GM04503 (cell line): ENCODE data around the gene ERC1.
"Not testable (repeated sequence)": the region's sequence is repeated elsewhere in the genome, so short reads cannot be mapped to it uniquely, and the experiment has no call there.

Source experiments
- DNase-seq: peaks from one replicate; pipeline ENCODE4 v3.0.0-alpha.2; 2012; ENCODE audit warnings: low read depth

ERC1 gene

DNA sequence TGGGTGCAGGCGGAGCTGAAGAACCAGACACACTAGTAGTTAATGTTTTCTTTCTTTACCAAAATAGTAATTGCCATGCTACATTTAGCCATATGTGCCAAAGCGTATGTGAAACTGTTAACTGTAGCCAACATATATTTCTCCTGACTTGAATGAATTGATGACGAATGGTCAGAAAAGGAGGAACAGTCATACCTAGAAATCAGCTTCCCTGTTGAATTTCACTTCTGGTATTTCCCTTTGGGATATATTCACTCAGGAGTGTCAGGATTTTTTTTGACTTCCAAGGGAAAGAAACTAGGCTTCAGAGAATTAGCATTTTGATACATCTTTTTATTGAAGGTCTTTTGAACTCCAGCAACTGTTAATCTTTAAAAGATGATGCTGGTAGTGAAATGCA lies 87.0 kb downstream of the ERC1 start:
- DNase-seq = no peak

DNA sequence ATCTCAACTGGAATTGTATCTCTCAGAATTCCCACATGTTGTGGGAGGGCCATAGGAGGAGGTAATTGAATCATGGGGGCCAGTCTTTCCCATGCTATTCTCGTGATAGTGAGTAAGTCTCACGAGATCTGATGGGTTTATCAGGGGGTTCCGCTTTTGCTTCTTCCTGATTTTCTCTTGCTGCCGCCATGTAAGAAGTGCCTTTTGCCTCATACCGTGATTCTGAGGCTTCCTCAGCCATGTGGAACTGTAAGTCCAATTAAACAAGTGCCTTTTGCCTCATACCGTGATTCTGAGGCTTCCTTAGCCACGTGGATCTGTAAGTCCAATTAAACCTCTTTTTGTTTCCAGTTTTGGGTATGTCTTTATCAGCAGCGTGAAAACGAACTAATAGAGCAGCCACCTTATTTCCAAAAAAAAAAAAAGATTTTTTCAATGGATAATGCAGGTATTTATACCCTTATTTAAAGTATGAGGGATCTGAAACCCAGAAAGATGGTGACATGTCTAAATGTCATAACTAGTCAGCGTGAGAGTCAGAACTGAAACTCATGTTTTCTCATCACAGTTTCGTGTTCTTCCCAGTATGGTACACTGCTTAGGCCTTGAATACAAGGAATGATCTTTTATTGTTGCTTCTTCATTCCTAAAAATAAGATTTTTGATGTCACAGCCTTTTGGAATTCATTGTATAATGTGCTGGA lies 89.6 kb downstream of the ERC1 start:
- DNase-seq = no peak

- no peak for DNase-seq
These were observed 92.3 kb downstream of the ERC1 start for GRCh38 chr12:1083151-1083888.

- DNase-seq = peak; percentile 47
These were observed 92.9 kb downstream of the ERC1 start for GRCh38 chr12:1083889-1084262.

DNA sequence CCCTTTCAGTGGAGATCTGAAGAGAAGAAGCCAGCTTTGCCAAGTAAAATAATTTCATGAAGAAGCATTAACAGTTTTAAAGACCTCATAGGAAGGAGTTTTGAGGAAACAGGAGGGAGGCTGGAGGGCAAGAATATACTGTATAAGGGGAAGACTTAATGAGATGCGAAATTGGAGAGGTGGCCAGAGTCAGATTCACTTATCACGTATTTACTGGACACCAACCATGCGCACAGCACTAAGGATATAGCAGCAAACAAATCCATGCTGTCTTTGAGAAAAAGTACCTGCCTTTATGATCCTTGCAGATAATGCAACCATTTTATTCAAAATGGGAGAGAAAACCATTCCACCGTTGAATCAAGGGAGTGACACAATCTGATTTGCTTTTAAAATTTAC lies 100.3 kb downstream of the ERC1 start:
- DNase-seq = no peak

GRCh38 chr12:1093166-1093751 lies 102.2 kb downstream of the ERC1 start:
- no peak for DNase-seq

- no peak for DNase-seq
These were observed 103.7 kb downstream of the ERC1 start for GRCh38 chr12:1094714-1095113.

- DNase-seq = no peak
These were observed 108.1 kb downstream of the ERC1 start for GRCh38 chr12:1099158-1099557.

DNA sequence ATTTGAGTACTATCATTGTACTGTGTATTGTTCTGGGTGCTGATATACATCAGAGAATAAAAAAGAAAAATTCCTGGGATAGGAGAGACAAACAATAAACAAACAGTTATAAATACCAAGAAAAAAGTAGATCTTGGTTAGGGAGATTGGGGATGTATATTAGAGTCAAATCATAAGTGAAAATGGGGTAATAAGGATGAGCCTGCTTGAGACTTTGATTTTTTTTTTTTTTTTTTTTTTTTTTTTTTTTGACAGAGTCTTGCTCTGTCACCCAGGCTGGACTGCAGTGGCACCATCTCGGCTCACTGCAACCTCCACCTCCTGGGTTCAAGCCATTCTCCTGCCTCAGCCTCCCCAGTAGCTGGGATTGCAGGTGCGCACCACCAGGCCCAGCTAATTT lies 108.6 kb downstream of the ERC1 start:
- not testable (repeated sequence) for DNase-seq

DNA sequence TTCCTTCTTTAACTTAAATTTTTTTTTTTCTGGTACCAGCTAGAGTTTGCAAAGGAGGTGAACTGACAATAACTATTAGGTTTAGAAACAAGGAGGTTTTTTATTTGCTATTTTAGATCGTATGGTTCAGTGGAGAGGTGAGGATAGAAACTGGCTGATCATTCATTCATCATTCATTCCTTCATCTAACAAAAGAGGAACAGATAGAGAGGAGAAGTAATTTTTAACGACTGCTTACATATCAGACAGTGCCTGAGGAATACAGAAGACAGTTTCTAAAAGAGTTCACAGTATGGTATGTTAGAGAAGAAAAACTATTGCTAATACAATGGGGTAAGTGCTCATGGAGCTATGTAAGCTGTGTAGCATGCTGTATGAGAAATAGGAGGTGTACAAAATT lies 111.1 kb downstream of the ERC1 start:
- DNase-seq = no peak

DNA sequence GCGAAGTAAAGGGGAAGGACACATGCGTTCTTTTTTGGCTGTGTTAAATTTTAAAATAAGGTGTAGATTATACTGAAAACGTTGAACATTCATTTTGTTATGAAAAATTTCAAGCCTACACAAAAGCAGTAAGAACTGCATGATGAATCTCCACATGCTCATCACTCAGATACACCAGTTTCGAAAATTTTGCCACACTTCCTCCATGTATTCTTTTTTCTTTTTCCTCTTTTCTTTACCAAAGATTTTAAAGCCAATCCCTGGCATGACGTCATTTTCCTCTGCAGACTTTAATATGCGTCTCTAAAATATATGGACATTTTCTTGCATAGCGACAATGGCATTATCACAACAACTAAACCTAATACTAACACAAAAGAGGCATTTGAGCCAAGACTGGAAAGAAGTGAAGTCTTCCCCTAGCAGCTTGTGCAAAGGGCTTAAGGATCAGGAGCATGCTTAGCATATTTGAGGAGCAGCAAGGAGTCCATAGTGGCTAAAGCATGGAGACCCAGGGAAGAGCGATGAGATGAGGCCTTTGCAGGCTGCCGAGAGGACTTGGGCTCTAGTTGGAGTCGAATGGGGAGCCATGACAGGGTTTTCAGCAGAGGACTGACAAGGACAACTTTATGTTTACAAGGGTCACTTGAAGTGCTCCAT lies 111.9 kb downstream of the ERC1 start:
- no peak for DNase-seq

- no peak for DNase-seq
These were observed 112.6 kb downstream of the ERC1 start for GRCh38 chr12:1103632-1104031.

- no peak for DNase-seq
These were observed 113.2 kb downstream of the ERC1 start for GRCh38 chr12:1104088-1104800.

GRCh38 chr12:1107669-1108068 lies 116.6 kb downstream of the ERC1 start:
- no peak for DNase-seq

DNA sequence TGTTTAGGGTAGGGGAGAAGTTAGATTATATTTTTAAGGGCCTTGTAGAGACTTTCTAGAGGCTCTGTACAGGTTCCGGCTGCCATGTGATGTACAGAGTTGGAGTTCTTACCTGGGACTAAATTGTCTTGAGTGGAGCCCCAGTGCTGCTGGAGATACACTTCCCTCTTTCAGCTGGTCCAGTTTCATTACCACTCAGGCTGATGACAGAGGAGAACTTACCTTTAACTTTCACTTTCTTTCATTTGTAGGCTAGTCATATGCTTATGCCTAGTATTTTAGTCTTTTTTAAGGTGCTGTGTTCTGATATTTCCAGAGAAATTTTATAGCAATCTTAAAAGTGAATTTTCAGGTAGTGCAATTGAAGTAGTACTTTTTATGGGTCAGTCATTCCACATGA lies 117.3 kb downstream of the ERC1 start:
- DNase-seq = no peak

GRCh38 chr12:1115484-1116231 lies 124.6 kb downstream of the ERC1 start:
- peak; percentile 69 for DNase-seq

- no peak for DNase-seq
These were observed 126.3 kb downstream of the ERC1 start for GRCh38 chr12:1117371-1117770.

DNA sequence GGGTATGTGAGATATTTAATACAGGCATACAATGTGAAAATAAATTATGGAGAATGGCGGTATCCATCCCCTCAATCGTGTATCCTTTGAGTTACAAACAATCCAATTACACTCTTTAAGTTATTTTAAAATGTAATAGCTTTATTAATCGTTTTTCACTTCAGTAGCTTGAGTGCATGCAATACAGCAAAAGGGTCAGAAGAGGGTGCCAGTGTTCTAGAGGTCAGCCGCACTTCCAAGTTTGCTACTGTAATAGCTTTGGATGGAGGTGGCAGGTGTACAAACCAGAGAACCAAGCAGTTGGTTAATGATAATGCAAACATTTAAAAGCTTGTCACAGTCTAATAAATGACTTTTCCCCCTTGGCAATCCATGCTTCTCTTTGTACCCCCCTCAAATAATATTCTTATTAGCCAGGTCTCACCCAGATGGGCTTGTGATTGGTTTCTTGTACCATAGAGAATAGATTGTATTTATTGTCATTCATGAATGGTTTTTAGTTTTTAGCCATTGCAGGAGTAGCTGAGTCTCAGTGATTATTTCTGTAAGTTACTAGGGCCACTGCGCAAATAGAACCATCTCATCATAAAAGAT lies 127.0 kb downstream of the ERC1 start:
- no peak for DNase-seq

DNA sequence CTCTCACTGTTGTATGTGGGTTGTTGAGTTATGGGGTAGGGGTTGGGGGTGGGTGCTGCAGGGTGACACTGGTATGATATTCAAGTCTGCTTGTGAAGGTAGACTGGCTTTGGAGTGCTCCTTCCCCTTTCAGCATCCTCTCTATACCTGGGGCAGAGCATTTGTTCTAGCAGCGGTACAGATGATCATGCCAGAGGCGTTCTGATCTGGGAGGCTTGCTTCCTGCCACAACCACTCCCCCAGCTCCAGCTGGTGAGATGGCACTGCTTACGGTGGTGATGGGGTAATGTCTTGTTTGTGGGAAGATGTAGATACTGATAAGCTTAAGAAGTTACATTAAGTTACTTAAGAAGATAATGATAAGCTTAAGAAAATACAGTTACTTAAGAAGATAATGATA lies 131.8 kb downstream of the ERC1 start:
- DNase-seq = no peak

DNA sequence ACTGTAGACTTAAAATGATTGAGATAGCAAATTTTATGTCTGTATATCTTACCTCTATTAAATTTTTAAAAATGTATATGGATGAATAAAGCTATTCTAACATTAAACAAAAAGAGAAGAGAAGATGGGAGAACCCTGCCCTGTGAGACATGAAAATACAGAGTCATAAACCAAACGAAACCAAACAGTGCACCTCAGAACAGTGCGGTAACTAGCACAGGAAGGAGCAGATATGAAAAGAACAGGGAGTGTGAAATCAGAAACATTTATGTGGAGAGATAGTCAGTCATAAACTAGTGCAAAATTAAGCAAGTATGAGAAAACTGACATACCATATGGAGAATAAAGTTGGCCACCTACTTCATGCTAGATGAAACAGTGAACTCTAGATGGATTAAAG lies 135.1 kb downstream of the ERC1 start:
- DNase-seq = no peak

GRCh38 chr12:1127021-1127420 lies 136.0 kb downstream of the ERC1 start:
- no peak for DNase-seq
